HG02623 (cell line): ENCODE data around the gene KBTBD12.
"Not testable (repeated sequence)": the region's sequence is repeated elsewhere in the genome, so short reads cannot be mapped to it uniquely, and the experiment has no call there.

ENCODE experiments used
- ATAC-seq: cut with Tn5 transposase; IDR thresholded peaks from one replicate; pipeline ENCODE4 v1.9.1; 2021; ENCODE audit warnings: moderate library complexity; ENCODE audit not compliant: unreplicated experiment

Gene KBTBD12

GRCh38 chr3:127915115-127915936 lies at the start of gene KBTBD12:
Gene KBTBD12 (plus strand): TSS chr3:127915232. CDS start chr3:127923062, 7,830 bp downstream.
- no peak for ATAC-seq

GRCh38 chr3:127865941-127866340 lies 49.1 kb upstream of the KBTBD12 start:
- no peak for ATAC-seq

GRCh38 chr3:127867412-127867811 lies 47.6 kb upstream of the KBTBD12 start:
- no peak for ATAC-seq

- ATAC-seq = no peak
Observed at GRCh38 chr3:127867986-127868385, 47.0 kb upstream of the KBTBD12 start.

GRCh38 chr3:127870156-127870555 lies 44.9 kb upstream of the KBTBD12 start:
- no peak for ATAC-seq

GRCh38 chr3:127874097-127874496 lies 40.9 kb upstream of the KBTBD12 start:
- ATAC-seq = not testable (repeated sequence)

GRCh38 chr3:127881586-127881985 lies 33.4 kb upstream of the KBTBD12 start:
- ATAC-seq = no peak

GRCh38 chr3:127884041-127884440 lies 31.0 kb upstream of the KBTBD12 start:
- ATAC-seq = no peak

GRCh38 chr3:127886231-127886955 lies 28.6 kb upstream of the KBTBD12 start:
- no peak for ATAC-seq

- ATAC-seq = no peak
Observed at GRCh38 chr3:127886956-127887231, 28.1 kb upstream of the KBTBD12 start.

GRCh38 chr3:127887321-127887720 lies 27.7 kb upstream of the KBTBD12 start:
- no peak for ATAC-seq

- no peak for ATAC-seq
Observed at GRCh38 chr3:127888156-127888555, 26.9 kb upstream of the KBTBD12 start.

GRCh38 chr3:127888564-127889107 lies 26.4 kb upstream of the KBTBD12 start:
- ATAC-seq = no peak

GRCh38 chr3:127889461-127889863 lies 25.6 kb upstream of the KBTBD12 start:
- ATAC-seq = no peak

- no peak for ATAC-seq
Observed at GRCh38 chr3:127889976-127890650, 24.9 kb upstream of the KBTBD12 start.

GRCh38 chr3:127890651-127891290 lies 24.3 kb upstream of the KBTBD12 start:
- not testable (repeated sequence) for ATAC-seq

- no peak for ATAC-seq
Observed at GRCh38 chr3:127894481-127894880, 20.6 kb upstream of the KBTBD12 start.

- no peak for ATAC-seq
Observed at GRCh38 chr3:127899200-127899599, 15.8 kb upstream of the KBTBD12 start.

- no peak for ATAC-seq
Observed at GRCh38 chr3:127899766-127900165, 15.3 kb upstream of the KBTBD12 start.

GRCh38 chr3:127900536-127900935 lies 14.5 kb upstream of the KBTBD12 start:
- ATAC-seq = no peak

GRCh38 chr3:127902486-127902885 lies 12.5 kb upstream of the KBTBD12 start:
- no peak for ATAC-seq
